Measurements from ENCODE around the gene MEIS3. TPM values are rescaled to one million over a fixed set of nuclear protein-coding genes. Genes with fewer than 3 reads are reported as not detected.
"Not testable (repeated sequence)": the region's sequence is repeated elsewhere in the genome, so short reads cannot be mapped to it uniquely, and the experiment has no call there.

MEIS3 gene
- total RNA-seq, 2 experiments from 2014 or later = 1.3 TPM; not detected in 1

DNA sequence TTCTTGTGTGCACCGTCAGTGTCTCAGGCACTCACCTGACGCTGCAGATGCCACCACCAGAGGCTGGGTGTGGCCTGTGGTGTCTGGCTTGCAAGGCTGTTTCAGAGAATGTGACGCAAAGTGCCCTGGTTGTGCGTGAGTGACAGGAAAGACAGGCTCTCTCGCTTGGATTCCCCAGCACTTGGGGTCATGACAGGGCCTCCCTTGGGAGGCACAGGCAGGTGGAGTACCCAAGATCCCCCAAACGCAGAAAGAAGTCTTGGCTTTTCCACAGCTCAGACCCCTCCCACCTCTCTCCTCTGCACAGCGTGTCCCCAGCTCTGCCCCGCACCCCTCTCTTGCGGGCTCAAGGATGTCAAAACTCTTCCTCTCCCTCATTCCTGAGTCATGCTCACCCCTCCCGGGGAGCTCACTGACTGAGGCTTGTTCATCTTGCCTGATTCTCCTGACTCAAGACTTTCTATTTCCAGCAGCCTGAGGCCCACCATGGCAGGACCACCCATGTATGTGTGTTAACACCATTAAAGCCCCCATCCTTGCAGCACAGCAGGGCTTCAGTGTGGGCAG, 49.2 kb downstream of the MEIS3 start:
- ChIA-PET POLR2A (no interaction called here), CTCF (ENCODE audit: unreplicated experiment) (no interaction called here)
- intact Hi-C loops (cut with micrococcal nuclease; ENCODE audit: unreplicated experiment) = no loop called here
- Histone ChIP-seq H2AFZ (ENCODE audit: low read length) (no peak overlapping the region), H4K20me1 (ENCODE audit: insufficient read depth, low read length) (no peaks in the 10 kb centered on the region), H3K4me1 (ENCODE audit: insufficient read depth, low read length, poor library complexity, severe bottlenecking) (no peaks in the 10 kb centered on the region), H3K4me3 (ENCODE audit: low read depth, low read length, poor library complexity, severe bottlenecking) (no peak overlapping the region), H3K27ac (ENCODE audit: low read depth, low read length, poor library complexity, severe bottlenecking) (no peak overlapping the region), H3K9me2 (ENCODE audit: insufficient read depth, low read length) (no peaks in the 10 kb centered on the region), H3K36me3 (ENCODE audit: insufficient read depth, low read length) (peaks cover 78% of the 10 kb centered on the region), H3K79me2 (ENCODE audit: insufficient read depth, low read depth, low read length) (no peaks in the 10 kb centered on the region), H3K9me3 (ENCODE audit: low read length) (no peaks in the 10 kb centered on the region), H3K4me2 (ENCODE audit: low read length) (no peak overlapping the region)
- no peak for DNase-seq (ENCODE audit: low spot score)
- no peak for TF ChIP-seq EZH2phosphoT487 (IDR thresholded peaks at IDR 0.05; ENCODE audit: borderline replicate concordance, low read depth, low read length)
- no peak for TF ChIP-seq CTCF (conservative IDR thresholded peaks at IDR 0.05; ENCODE audit: low read length)
- BruUV-seq (replicated peaks) = no TSS peak

- POLR2A ChIA-PET; H3K4me1 ChIP-seq (ENCODE audit: insufficient read depth, low read length, poor library complexity, severe bottlenecking); H2AFZ ChIP-seq (ENCODE audit: low read length); H3K4me3 ChIP-seq (ENCODE audit: low read depth, low read length, poor library complexity, severe bottlenecking); DNase-seq (ENCODE audit: low spot score); H3K79me2 ChIP-seq (ENCODE audit: insufficient read depth, low read depth, low read length); intact Hi-C loops (cut with micrococcal nuclease; ENCODE audit: unreplicated experiment); H3K4me2 ChIP-seq (ENCODE audit: low read length); H3K27ac ChIP-seq (ENCODE audit: low read depth, low read length, poor library complexity, severe bottlenecking); H3K9me2 ChIP-seq (ENCODE audit: insufficient read depth, low read length); CTCF ChIA-PET (ENCODE audit: unreplicated experiment); BruUV-seq (replicated peaks); H3K9me3 ChIP-seq (ENCODE audit: low read length); H4K20me1 ChIP-seq (ENCODE audit: insufficient read depth, low read length): not testable (repeated sequence)
- peaks cover 76% of the 10 kb centered on the region for H3K36me3 ChIP-seq (ENCODE audit: insufficient read depth, low read length)
Observed at GRCh38 chr19:47365455-47365854, 53.9 kb downstream of the MEIS3 start.

- H3K79me2 ChIP-seq (ENCODE audit: insufficient read depth, low read depth, low read length) = no peaks in the 10 kb centered on the region
- H4K20me1 ChIP-seq (ENCODE audit: insufficient read depth, low read length) = no peaks in the 10 kb centered on the region
- intact Hi-C loops (cut with micrococcal nuclease; ENCODE audit: unreplicated experiment) = no loop called here
- DNase-seq (ENCODE audit: low spot score) = no peak
- ChIA-PET CTCF (ENCODE audit: unreplicated experiment) (no interaction called here), POLR2A (interaction anchor here (1.2 kb wide), 1 partner anchor 15 kb away, joined by 3 read pairs; the partner anchor contains the start of gene DHX34)
- BruUV-seq (replicated peaks) = no TSS peak
- H3K36me3 ChIP-seq (ENCODE audit: insufficient read depth, low read length) = peaks cover 76% of the 10 kb centered on the region
- H3K9me3 ChIP-seq (ENCODE audit: low read length) = no peaks in the 10 kb centered on the region
- no peak overlapping the region for H3K4me2 ChIP-seq (ENCODE audit: low read length)
- no peak overlapping the region for H2AFZ ChIP-seq (ENCODE audit: low read length)
- H3K27ac ChIP-seq (ENCODE audit: low read depth, low read length, poor library complexity, severe bottlenecking) = no peak overlapping the region
- no peak overlapping the region for H3K4me3 ChIP-seq (ENCODE audit: low read depth, low read length, poor library complexity, severe bottlenecking)
- TF ChIP-seq CTCF (conservative IDR thresholded peaks at IDR 0.05; ENCODE audit: low read length) (no peak), EZH2phosphoT487 (IDR thresholded peaks at IDR 0.05; ENCODE audit: borderline replicate concordance, low read depth, low read length) (no peak)
- H3K4me1 ChIP-seq (ENCODE audit: insufficient read depth, low read length, poor library complexity, severe bottlenecking) = no peaks in the 10 kb centered on the region
- H3K9me2 ChIP-seq (ENCODE audit: insufficient read depth, low read length) = no peaks in the 10 kb centered on the region
Observed at GRCh38 chr19:47363758-47364531, 55.4 kb downstream of the MEIS3 start.
